GM12875 (cell line): ENCODE data around the gene AKR1B1.

Experiments
- H3K4me3 ChIP-seq: one replicate; pipeline ENCODE4 v1.5.1; 2011; ENCODE audit warnings: low read depth, low read length, control low read depth
- CTCF ChIP-seq: IDR thresholded peaks from 2 replicates; pipeline ENCODE4 v1.5.1; 2011; ENCODE audit warnings: low read depth, mild to moderate bottlenecking, control low read depth, inconsistent platforms, low read length, moderate library complexity, borderline replicate concordance; ENCODE audit not compliant: insufficient read depth

Gene AKR1B1

GRCh38 chr7:134458806-134459698 lies at the start of gene AKR1B1:
TSS of gene AKR1B1 (minus strand) at chr7:134459100. CDS start at chr7:134459062, 38 bp downstream.
- peak within 1 kb of the TSS; percentile 88 for H3K4me3 ChIP-seq
- TF ChIP-seq CTCF = peak; percentile 80

GRCh38 chr7:134505856-134506255 lies 47.0 kb upstream of the AKR1B1 start:
- no peak overlapping the region for H3K4me3 ChIP-seq
- no peak for TF ChIP-seq CTCF

- no peak overlapping the region for H3K4me3 ChIP-seq
- TF ChIP-seq CTCF = no peak
Measured at GRCh38 chr7:134504660-134505164, 45.8 kb upstream of the AKR1B1 start.

GRCh38 chr7:134502463-134503371 lies 43.8 kb upstream of the AKR1B1 start:
- TF ChIP-seq CTCF = no peak

GRCh38 chr7:134500982-134501381 lies 42.1 kb upstream of the AKR1B1 start:
- no peak for TF ChIP-seq CTCF
- no peak overlapping the region for H3K4me3 ChIP-seq

More at GRCh38 chr7:134502463-134503371, 43.8 kb upstream of the AKR1B1 start:
- H3K4me3 ChIP-seq = no peak overlapping the region

GRCh38 chr7:134500406-134500805 lies 41.5 kb upstream of the AKR1B1 start:
- H3K4me3 ChIP-seq = no peak overlapping the region
- TF ChIP-seq CTCF = no peak
